Right ventricle myocardium inferior (tissue), 1 donor: ENCODE results near the gene STOML2. TPM values are rescaled to one million over a fixed set of nuclear protein-coding genes. Genes with fewer than 3 reads are reported as not detected.

Experiments used
- ATAC-seq: fragments of 200-7000 bp; cut with Tn5 transposase; one replicate; pipeline ENCODE4 v1.9.1; 2020; ENCODE audit warnings: mild to moderate bottlenecking, moderate library complexity
- DNase-seq: peaks from one replicate; pipeline ENCODE4 v3.0.0; 2021; ENCODE audit errors: missing footprints
- intact Hi-C: fragments of 100-400 bp; cut with DNase I; formaldehyde crosslinking; loops from one replicate; pipeline ENCODE4 v1.11.0; 2022
- total RNA-seq: library from RNA; stranded (reverse); fragmentation: NEBNext Ultra II Directional; extraction: Animal tissue kit (Norgen Biotek cat#: 25700); gene quantifications from one replicate; pipeline ENCODE4 v1.2.1, GENCODE V29; 2021
- donor health status: DM: no; HTN: yes; CAD: no; lungs with severe emphysema.

The STOML2 gene
- total RNA-seq, 1 donor from 2014 or later, result 156 TPM

DNA sequence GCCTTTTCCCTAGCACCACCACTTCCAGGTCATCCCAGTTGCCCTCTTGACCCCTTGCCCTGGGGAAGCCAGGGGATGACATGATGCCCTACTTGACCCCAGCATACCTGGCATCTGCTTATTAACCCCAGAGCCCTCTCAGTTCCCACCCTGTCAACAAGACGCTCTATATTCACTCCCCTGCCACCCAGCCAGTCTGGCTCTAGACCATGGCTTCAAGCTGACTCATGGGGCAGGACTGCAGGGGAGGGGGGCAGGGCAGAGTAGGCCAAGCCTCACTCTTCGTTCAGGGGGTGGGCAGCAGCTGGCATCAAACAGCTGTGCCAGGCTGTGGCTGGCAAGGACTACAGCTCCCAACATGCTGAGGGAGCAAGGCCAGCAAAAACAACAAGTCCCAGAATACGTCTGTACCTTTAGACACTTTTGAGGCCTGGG is 7.4 kb upstream of the STOML2 start:
- intact Hi-C loops, result loop anchor here (5.0 to 10.0 kb wide), 2 partner anchors 444 to 492 kb away; no protein-coding TSS in a partner anchor
- ATAC-seq (no peak), DNase-seq (no peak)

DNA sequence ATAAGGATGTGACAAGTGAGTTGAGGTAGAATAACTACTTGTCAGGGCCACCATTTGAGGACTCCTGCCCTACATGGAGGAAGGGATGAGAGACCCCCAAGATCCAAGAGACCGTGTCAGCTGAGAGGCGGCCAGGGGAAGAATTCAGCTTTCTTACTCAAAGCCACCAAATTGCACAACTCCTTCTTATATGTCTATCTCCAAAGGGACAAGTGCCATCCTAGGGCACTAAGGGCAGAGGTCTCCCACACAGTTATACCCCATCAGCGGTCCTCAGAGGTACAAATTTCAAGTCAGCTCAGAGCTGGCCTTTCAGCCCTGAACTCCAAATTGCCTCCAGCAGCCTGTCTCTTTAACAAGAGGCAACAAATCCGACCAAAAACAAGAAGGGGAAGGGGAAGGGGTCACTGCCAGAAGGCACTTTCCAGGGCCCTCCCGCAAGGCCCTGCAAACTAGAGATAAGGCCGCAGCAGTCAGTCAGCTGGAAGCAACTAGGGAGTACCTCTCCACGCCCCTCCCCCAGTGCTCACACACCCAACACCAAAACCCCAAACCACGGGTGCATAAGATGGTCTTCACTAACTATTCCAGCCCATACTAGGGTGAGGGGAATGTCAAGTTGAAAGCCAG is 6.1 kb upstream of the STOML2 start:
- intact Hi-C loops, result no loop called here
- ATAC-seq (no peak), DNase-seq (no peak)

DNA sequence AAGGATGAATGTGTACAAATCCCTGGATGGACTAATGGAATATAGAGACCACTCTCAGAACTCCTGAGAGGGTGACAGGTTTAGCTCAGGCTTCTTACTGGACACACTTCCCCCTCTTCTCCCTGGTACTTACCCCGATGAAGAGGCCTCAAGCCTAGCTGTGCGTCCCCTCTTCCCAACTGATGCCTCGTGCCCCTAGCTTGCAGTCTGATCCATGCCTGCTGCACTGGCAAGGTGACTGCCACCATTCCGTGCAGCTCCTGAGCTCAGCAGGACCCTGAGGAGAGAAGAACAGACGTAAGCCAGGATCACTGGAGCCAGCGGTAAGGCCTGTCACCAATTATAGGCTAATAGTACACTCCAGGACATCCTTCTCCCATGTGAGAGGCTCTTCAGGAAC is 5.5 kb upstream of the STOML2 start:
- ATAC-seq, result no peak
- intact Hi-C loops, result no loop called here

GRCh38 chr9:35107297-35108290 is 4.7 kb upstream of the STOML2 start:
- ATAC-seq (no peak), DNase-seq (no peak)
- intact Hi-C loops, result no loop called here

More for the DNA sequence above, 5.5 kb upstream of the STOML2 start:
- DNase-seq, result no peak

- intact Hi-C loops, result no loop called here
- ATAC-seq, result no peak
Observed at GRCh38 chr9:35106343-35106730, 3.4 kb upstream of the STOML2 start.

DNA sequence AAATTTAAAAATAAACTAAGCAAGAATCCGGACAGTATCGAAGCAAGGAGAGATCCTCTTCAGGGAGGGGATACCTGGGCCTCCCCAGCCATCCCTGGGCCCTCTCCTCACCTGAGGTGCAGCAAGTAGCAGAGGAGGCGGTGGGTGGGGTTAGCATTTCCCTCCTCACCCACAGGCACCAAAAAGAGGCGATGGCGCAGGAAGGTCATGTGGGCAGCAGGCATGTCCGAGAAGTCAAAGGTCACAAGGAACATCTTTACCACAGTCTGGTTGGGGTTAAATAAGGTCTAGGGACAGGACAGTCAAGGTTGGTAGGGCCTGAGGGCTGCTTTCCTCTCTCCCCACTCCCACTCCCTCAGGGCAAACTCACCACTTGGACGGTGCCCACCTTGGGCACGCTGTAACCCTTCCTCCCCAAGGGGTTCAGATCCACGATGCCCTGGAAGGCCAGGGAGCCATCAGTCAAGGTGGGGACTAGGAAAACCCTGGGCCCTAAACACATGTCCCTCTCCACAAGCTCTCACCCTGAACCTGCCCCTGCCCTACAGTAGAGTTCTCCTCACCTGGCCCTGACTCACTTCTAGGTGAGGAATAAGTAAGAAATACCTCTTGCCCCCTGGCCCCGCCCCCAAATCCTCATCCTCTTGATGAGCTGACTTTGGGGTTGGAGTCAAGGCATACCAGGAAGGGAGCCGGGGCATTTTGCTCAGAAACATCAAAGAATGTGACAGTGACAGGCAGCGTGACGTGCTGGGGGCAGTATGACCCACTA is 2.8 kb upstream of the STOML2 start:
- intact Hi-C loops, result no loop called here
- ATAC-seq (no peak), DNase-seq (no peak)

More at GRCh38 chr9:35106343-35106730, 3.4 kb upstream of the STOML2 start:
- DNase-seq, result no peak

GRCh38 chr9:35105126-35105525 is 2.2 kb upstream of the STOML2 start:
- intact Hi-C loops, result no loop called here
- DNase-seq, result no peak
- no peak for ATAC-seq

DNA sequence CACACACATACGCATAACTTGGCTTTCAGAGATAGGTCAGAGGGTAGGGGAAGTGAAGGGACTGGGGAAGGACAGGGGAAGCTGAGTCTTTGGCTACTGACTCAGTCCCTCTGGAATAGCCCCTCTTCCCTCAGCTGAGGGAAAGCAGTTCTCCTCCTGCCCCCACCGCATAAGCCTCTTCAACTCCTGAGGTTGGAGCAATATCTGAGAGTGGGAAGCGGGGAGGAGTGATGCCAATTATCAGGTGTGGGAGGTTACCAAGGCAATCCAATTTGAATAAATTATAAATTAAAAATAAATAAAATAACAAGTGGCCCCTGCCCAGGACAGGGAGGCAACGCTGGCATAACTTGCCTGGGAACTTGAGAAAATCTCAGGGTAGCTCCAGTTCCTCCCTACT is 1.7 kb upstream of the STOML2 start:
- intact Hi-C loops, result no loop called here
- DNase-seq (no peak), ATAC-seq (no peak)

GRCh38 chr9:35103660-35104191 is 795 bp upstream of the STOML2 start:
- intact Hi-C loops, result no loop called here
- no peak for ATAC-seq
- no peak for DNase-seq

DNA sequence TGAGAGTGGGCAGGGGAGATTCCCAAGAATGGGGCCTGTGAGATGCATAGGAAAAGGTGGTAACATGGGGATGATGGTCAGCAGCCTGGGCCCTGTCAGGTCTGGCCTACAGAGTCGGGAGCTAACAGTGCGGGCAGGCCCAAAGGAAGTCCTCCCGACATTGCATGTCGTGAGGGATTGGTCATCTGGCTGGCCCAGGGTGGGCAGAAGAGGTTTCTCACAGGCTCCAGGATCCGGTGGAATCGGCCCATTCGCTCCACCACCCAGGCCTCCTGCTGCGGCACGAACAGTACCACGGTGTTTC is 514 bp downstream of the STOML2 start:
- intact Hi-C loops, result no loop called here
- ATAC-seq, result no peak
- DNase-seq, result no peak

- no peak for DNase-seq
- no peak for ATAC-seq
- intact Hi-C loops, result loop anchor here (2.0 to 5.0 kb wide), 2 partner anchors 25 to 200 kb away; partner anchors contain the start of gene VCP
Observed at GRCh38 chr9:35097573-35097972, 5.4 kb downstream of the STOML2 start.

DNA sequence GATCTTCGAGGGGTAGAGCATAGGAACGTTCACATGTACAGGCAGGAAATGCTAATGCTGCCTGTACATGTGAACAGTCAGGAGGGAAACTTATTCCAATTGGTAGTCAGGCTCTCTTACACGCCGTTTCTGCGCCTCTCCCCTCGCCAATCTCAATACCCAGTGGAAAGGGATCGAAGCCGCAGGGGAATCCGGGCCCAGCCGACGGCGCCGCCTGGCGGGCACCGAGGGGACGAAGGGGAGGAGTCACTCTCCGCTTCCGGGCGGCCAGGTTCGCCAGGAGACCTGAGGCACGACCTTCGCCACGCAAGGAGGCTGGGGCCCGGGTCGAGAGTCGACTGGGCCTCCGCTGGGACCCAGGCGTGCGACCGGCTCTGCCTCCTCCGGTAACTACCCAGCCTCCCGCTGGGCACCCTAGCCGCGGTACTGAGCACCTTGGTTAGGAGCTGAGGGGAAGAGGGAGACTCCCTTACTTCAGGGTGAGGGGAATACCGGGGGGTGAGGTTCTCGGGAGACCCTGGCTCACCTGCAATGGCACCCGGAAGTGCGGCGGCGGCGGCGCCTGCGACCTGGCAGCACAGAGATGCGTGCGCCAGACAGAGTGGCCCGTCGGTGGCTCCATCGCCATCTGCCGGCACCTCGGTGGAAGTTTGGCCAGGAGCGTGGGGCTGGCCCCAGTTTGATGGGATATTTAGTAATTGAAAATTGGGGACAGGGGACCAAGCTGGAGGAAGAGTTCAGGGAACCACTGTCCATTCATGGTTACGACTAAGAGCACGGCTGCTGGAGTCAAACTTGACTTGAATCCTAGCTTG is 6.7 kb downstream of the STOML2 start, which contains the start of gene PIGO:
TSS of gene PIGO (minus strand) at position 557 of the 815 bp plus-strand sequence. CDS start 1,026 bp downstream, outside the sequence.
- intact Hi-C loops, result loop anchor here (1.0 to 5.0 kb wide), 3 partner anchors 16 to 199 kb away; partner anchors contain the start of gene VCP
- peak; percentile 93 for ATAC-seq

DNA sequence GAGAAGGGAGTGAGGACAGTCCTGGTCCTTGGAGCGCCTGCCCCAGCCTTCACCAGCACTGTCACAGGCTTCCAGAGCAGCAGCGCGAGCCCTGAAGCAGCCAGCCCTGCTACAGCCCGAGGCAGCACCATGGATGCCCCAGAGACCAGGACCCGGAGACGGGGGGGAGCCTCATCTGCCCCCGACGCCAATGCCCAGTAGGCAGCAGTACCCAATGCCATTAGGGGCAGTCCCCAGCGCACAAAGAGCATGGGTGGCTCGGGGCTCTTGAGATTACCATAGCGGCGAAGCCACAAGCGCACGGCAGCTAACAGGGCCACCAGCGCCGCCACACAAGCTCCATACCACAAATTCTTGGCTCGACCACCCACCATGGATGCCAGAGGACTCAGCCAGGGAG is 11.4 kb downstream of the STOML2 start:
- intact Hi-C loops, result no loop called here
- no peak for ATAC-seq
- DNase-seq, result no peak

More for the DNA sequence above, 6.7 kb downstream of the STOML2 start, which contains the start of gene PIGO:
- DNase-seq, result peak; percentile 96

- no peak for ATAC-seq
- no peak for DNase-seq
- intact Hi-C loops, result no loop called here
Observed at GRCh38 chr9:35089434-35089833, 13.5 kb downstream of the STOML2 start.

DNA sequence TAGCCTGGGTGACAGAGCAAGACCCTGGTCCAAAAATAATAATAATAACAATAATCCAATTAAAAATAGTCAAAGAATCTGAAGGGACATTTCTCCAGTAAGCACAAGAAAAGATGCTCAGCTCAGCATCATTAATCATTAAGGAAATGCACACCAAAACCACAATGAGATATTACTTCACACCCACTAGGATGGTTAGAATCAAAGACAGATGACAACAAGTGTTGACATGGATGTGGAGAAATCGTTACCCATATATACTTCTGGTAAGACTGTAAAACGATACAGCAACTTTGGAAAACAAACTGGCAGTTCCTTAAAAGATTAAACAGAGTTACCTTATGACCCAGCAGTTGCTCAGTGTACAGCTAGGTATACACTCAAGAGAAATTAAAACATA is 17.9 kb downstream of the STOML2 start:
- ATAC-seq (no peak), DNase-seq (no peak)
- intact Hi-C loops, result no loop called here

- peak; percentile 99 for ATAC-seq
- intact Hi-C loops, result loop anchor here (1.0 kb wide), 1 partner anchor 17 kb away; the partner anchor contains the start of gene PIGO
- DNase-seq, result peak; percentile 97
Observed at GRCh38 chr9:35079426-35080341, 23.2 kb downstream of the STOML2 start, which contains the start of gene FANCG. FANCG (minus strand) TSS chr9:35079942; CDS start chr9:35079524, 418 bp downstream.

- intact Hi-C loops, result no loop called here
- ATAC-seq (no peak), DNase-seq (no peak)
Observed at GRCh38 chr9:35079041-35079425, 23.9 kb downstream of the STOML2 start.
